HG02623 (cell line): Measurements from ENCODE around the gene EPHA7.

Experiments used
- ATAC-seq: cut with Tn5 transposase; IDR thresholded peaks from one replicate; pipeline ENCODE4 v1.9.1; 2021; ENCODE audit warnings: moderate library complexity; ENCODE audit not compliant: unreplicated experiment

The EPHA7 gene

GRCh38 chr6:93419304-93420162 is at the start of gene EPHA7:
Gene EPHA7 (minus strand): TSS chr6:93419559. CDS start chr6:93419341, 218 bp downstream.
- peak; percentile 87 for ATAC-seq

GRCh38 chr6:93468291-93468690 is 48.9 kb upstream of the EPHA7 start:
- no peak for ATAC-seq

- no peak for ATAC-seq
Measured at GRCh38 chr6:93454533-93454932, 35.2 kb upstream of the EPHA7 start.

- peak; percentile 87 for ATAC-seq
Measured at GRCh38 chr6:93453956-93454355, 34.6 kb upstream of the EPHA7 start.

GRCh38 chr6:93447874-93448273 is 28.5 kb upstream of the EPHA7 start:
- ATAC-seq, result no peak

- no peak for ATAC-seq
Measured at GRCh38 chr6:93437491-93437890, 18.1 kb upstream of the EPHA7 start.

- no peak for ATAC-seq
Measured at GRCh38 chr6:93433592-93433991, 14.2 kb upstream of the EPHA7 start.

GRCh38 chr6:93424303-93425064 is 5.1 kb upstream of the EPHA7 start:
- ATAC-seq, result no peak

GRCh38 chr6:93423542-93423941 is 4.2 kb upstream of the EPHA7 start:
- no peak for ATAC-seq

GRCh38 chr6:93420163-93420795 is 920 bp upstream of the EPHA7 start:
- no peak for ATAC-seq

- ATAC-seq, result no peak
Measured at GRCh38 chr6:93418408-93419303, 703 bp downstream of the EPHA7 start.

GRCh38 chr6:93418033-93418407 is 1.3 kb downstream of the EPHA7 start:
- ATAC-seq, result no peak

GRCh38 chr6:93417421-93418013 is 1.8 kb downstream of the EPHA7 start:
- ATAC-seq, result no peak

- no peak for ATAC-seq
Measured at GRCh38 chr6:93416571-93417420, 2.6 kb downstream of the EPHA7 start.

- ATAC-seq, result no peak
Measured at GRCh38 chr6:93413190-93413589, 6.2 kb downstream of the EPHA7 start.

GRCh38 chr6:93412452-93412851 is 6.9 kb downstream of the EPHA7 start:
- ATAC-seq, result no peak

- ATAC-seq, result no peak
Measured at GRCh38 chr6:93407186-93407585, 12.2 kb downstream of the EPHA7 start.

- no peak for ATAC-seq
Measured at GRCh38 chr6:93403390-93403789, 16.0 kb downstream of the EPHA7 start.

GRCh38 chr6:93398723-93399122 is 20.6 kb downstream of the EPHA7 start:
- ATAC-seq, result no peak
